Lung (tissue), 12 donors: ENCODE data around the gene UBASH3B. TPM values are rescaled to one million over a fixed set of nuclear protein-coding genes. Genes with fewer than 3 reads are reported as not detected.

Experiments
- ATAC-seq: fragments of 200-7000 bp; cut with Tn5 transposase; one replicate; pipeline ENCODE4 v1.9.1; 2020; ENCODE audit warnings: moderate number of reproducible peaks; ENCODE audit not compliant: insufficient read depth, low FRiP score
- DNase-seq, 3 donors: peaks; one replicate each; pipeline ENCODE4 v3.0.0-alpha.2; 2013 to 2017
- H3K27ac ChIP-seq, 2 donors: one replicate each; pipeline ENCODE4 v1.5.1; 2013; ENCODE audit warnings: mild to moderate bottlenecking in 2 of 2, moderate library complexity in 2 of 2, control low read depth in 1 of 2, inconsistent platforms in 1 of 2, low read depth in 1 of 2, low read length in 1 of 2
- H3K27me3 ChIP-seq, 3 donors: one replicate each; pipeline ENCODE4 v1.5.1; 2013; ENCODE audit warnings: low read length in 2 of 3; ENCODE audit not compliant: control insufficient read depth in 3 of 3, insufficient read depth in 3 of 3
- H3K36me3 ChIP-seq, 4 donors: one replicate each; pipeline ENCODE4 v1.5.1; 2013; ENCODE audit warnings: low read length in 4 of 4, mild to moderate bottlenecking in 1 of 4, moderate library complexity in 1 of 4; ENCODE audit not compliant: control insufficient read depth in 4 of 4, insufficient read depth in 4 of 4
- H3K4me1 ChIP-seq, 5 donors: one replicate each; pipeline ENCODE4 v1.5.1; 2013; ENCODE audit warnings: low read length in 5 of 5, mild to moderate bottlenecking in 2 of 5, moderate library complexity in 1 of 5; ENCODE audit not compliant: control insufficient read depth in 5 of 5, insufficient read depth in 5 of 5
- H3K4me3 ChIP-seq: one replicate; pipeline ENCODE4 v1.5.1; 2013; ENCODE audit warnings: mild to moderate bottlenecking, control low read depth, moderate library complexity
- H3K9ac ChIP-seq, 2 donors: one replicate each; pipeline ENCODE4 v1.5.1; 2013; ENCODE audit warnings: low read length in 2 of 2, control low read depth in 1 of 2; ENCODE audit not compliant: insufficient read depth in 1 of 2
- H3K9me3 ChIP-seq, 4 donors: one replicate each; pipeline ENCODE4 v1.5.1; 2013; ENCODE audit warnings: low read length in 3 of 4, mild to moderate bottlenecking in 1 of 4, moderate library complexity in 1 of 4; ENCODE audit not compliant: control insufficient read depth in 4 of 4, insufficient read depth in 3 of 4
- CTCF ChIP-seq: IDR thresholded peaks from 2 replicates; pipeline ENCODE4 v1.5.1; 2012; ENCODE audit warnings: mild to moderate bottlenecking; ENCODE audit errors: control extremely low read depth, extremely low read depth
- WGBS, 2 donors: extraction: QIAGEN DNeasy Blood & Tissue Kit; methylation state at CpG; one replicate each; pipeline ENCODE4 v1.1.7; 2013; 5-methylcytosine and 5-hydroxymethylcytosine counted together
- polyA plus RNA-seq, 2 donors: library from polyadenylated mRNA; stranded (reverse); fragments of 200-250 nt; gene quantifications; one replicate each; pipeline ENCODE4 v1.2.1, GENCODE V29; 2013
- total RNA-seq, 2 donors: library from RNA; depleted of rRNA in 1 of 2; stranded (reverse); fragments of >200 nt in 1 of 2; gene quantifications; one replicate each; pipeline ENCODE4 v1.2.1, GENCODE V29; 2014 to 2021
- donor health status: control.
- donor health status: control.
- donor health status: Bipolar disorder and iron deficiency.
- donor health status: healthy.
- donor health status: DM: yes; HTN: yes; CAD: no.

The UBASH3B gene
- total and polyA plus RNA-seq, 4 donors, result 5.8 to 51.2 (median 12.4) TPM

- TF ChIP-seq CTCF, result no peak
- DNase-seq, result peak in 1 of 3 donors; percentile 34
- H3K36me3 ChIP-seq, result no peaks in the 10 kb centered on the region
- peak overlapping the region in 1 of 2 donors; percentile 39 for H3K9ac ChIP-seq
- H3K27me3 ChIP-seq, result no peaks in the 10 kb centered on the region
- ATAC-seq, result no peak
- 40 to 55% methylated on average over 11 of the region's 11 CpGs for WGBS, 2 donors
- H3K4me3 ChIP-seq, result no peak overlapping the region
- H3K9me3 ChIP-seq, result no peaks in the 10 kb centered on the region
- no peak overlapping the region for H3K27ac ChIP-seq
- H3K4me1 ChIP-seq, result peaks cover 0 to 6% (median 5%) of the 10 kb centered on the region in 5 donors
Observed at GRCh38 chr11:122715548-122716440, 60.3 kb downstream of the UBASH3B start.

GRCh38 chr11:122717264-122717867 lies 61.8 kb downstream of the UBASH3B start:
- WGBS, 2 donors, result 22 to 52% methylated on average over 9 of the region's 9 CpGs
- Histone ChIP-seq H3K27me3 (peaks cover 0 to 2% (median 0%) of the 10 kb centered on the region in 3 donors), H3K4me3 (no peak overlapping the region), H3K9ac (no peak overlapping the region), H3K36me3 (no peaks in the 10 kb centered on the region), H3K9me3 (no peaks in the 10 kb centered on the region), H3K27ac (peak overlapping the region in 1 of 2 donors; percentile 30), H3K4me1 (peaks cover 0 to 6% (median 3%) of the 10 kb centered on the region in 5 donors)
- no peak for TF ChIP-seq CTCF
- ATAC-seq (peak; percentile 32), DNase-seq (no peak)

DNA sequence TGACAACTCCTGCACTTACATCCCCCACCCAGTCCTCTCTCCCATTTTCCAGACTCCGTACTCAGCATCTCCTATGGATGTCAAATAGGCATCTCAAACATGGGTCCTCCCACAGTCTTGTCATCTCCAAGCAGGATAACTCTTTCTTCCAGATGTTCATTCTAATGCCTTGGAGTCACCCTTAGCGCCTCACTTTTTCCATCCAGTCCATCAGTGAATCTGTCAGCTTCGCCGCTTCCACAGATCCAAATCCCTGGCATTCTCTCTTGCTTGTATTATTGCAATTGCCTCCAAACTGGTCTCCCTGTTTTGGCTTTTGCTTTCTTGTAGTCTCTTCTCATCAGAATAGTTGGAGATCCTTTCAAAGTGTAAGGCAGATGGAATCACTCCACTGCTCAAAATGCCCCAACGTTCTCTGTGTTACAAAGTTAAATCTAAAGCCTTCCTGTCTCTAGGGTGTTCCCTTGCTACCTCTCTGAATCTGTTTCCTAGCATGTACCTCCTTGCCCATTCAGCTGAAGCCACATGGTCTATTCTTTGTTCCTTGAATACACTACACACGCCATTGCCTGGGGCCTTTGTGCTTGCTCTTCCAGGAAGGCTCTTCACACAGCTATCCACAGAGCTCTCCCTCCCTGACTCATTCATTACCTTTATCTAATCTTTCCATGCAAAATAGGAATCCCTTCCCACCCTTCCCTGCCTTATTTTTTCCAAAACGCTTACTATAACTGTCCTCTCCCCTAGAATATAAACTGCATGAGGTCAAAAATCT lies 64.8 kb downstream of the UBASH3B start:
- no peak for TF ChIP-seq CTCF
- H3K36me3 ChIP-seq, result no peaks in the 10 kb centered on the region
- no peak overlapping the region for H3K4me3 ChIP-seq
- no peak overlapping the region for H3K27ac ChIP-seq
- no peak for DNase-seq
- ATAC-seq, result no peak
- peaks cover 0 to 5% (median 5%) of the 10 kb centered on the region in 5 donors for H3K4me1 ChIP-seq
- H3K27me3 ChIP-seq, result peaks cover 0 to 3% (median 0%) of the 10 kb centered on the region in 3 donors
- no peaks in the 10 kb centered on the region for H3K9me3 ChIP-seq
- H3K9ac ChIP-seq, result no peak overlapping the region
- WGBS, 2 donors, result 92 to 93% methylated on average over 7 of the region's 7 CpGs
